ENCODE results near the gene TMEM178A. TPM values are rescaled to one million over a fixed set of nuclear protein-coding genes. Genes with fewer than 3 reads are reported as not detected.
A peak's percentile ranks its signal among the peaks of the same experiment; 100 is the strongest.

Gene TMEM178A
- total and polyA plus RNA-seq, 2 experiments from 2014 or later: 0.32 TPM; not detected in 1

DNA sequence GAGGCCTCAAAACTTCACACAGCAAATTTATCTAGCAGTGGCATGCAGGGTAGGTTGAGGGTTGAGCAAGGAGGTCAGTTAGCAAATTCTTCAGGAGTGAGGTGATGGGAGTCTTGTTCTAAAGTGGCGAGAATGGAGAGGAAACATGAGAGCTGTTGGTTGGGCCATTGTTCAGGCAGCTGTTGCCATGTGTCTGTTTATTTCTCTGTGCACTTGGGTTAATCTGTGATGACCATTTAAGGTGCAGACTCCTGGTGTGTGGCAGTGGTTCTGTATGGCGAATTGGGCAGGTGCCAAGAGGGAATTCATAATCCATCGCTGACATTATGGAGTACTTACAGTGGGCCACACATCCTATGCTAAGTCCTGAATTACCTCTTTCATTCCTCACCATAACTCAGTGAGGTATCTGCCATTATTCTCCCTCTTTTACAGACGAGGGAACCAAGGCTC, 30.4 kb downstream of the TMEM178A start:
- WGBS, 2 experiments (ENCODE audit: low coverage in 1 of 2, low lambda C conversion rate in 2 of 2, missing lambda C conversion rate in 2 of 2): 71 to 84% methylated on average over 4 of the region's 4 CpGs
- H3K4me2 ChIP-seq (ENCODE audit: unreplicated experiment): no peak overlapping the region
- no peaks in the 10 kb centered on the region for H3K27me3 ChIP-seq (replicated peaks; ENCODE audit: insufficient read depth)
- H3K36me3 ChIP-seq (ENCODE audit: low read depth): no peaks in the 10 kb centered on the region
- 0 out of 2 replicates have a peak overlapping the region, but pooled peaks have one; percentile 19 for H3K27ac ChIP-seq
- TF ChIP-seq EZH2phosphoT487 (IDR thresholded peaks at IDR 0.05; ENCODE audit: insufficient read depth, low read depth) (no peak), EZH2 (IDR thresholded peaks at IDR 0.05; ENCODE audit: insufficient read depth, poor library complexity, severe bottlenecking) (no peak)
- H3K4me1 ChIP-seq (ENCODE audit: insufficient read depth): peaks cover 6% of the 10 kb centered on the region; the same call in 1 of the 2 replicates
- in situ Hi-C loops (cut with MboI): no loop called here
- no peak overlapping the region for H3K9ac ChIP-seq
- H3K9me3 ChIP-seq (ENCODE audit: low read depth): peaks cover 6% of the 10 kb centered on the region
- no peaks in the 10 kb centered on the region for H4K20me1 ChIP-seq (ENCODE audit: insufficient read depth)
- H3K4me3 ChIP-seq: no peak overlapping the region
- H3F3A ChIP-seq (ENCODE audit: insufficient read depth): no peaks in the 10 kb centered on the region
- H2AFZ ChIP-seq: no peak overlapping the region
- DNase-seq: peak; percentile 76
- H3K79me2 ChIP-seq (ENCODE audit: insufficient read depth): no peaks in the 10 kb centered on the region
- no peaks in the 10 kb centered on the region for H3K9me2 ChIP-seq (ENCODE audit: insufficient read depth)

DNA sequence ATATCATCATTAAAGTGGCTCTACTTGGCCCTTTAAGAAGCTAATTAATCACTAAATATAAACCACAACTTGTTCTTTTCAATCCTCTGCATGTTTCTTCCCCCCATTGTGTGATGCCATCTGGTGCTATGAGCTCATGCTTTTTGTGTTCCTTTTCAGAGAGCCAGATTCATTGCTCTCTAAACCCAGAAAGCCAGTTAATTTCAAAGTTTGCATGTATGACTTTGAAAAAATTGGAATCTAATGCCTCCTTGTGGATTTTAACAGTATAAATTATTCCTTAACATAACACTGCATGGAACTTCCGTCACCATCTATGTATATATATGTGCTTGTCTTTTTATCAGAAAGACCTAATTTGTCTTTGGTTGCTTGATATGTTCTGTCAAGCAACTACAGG, 31.1 kb downstream of the TMEM178A start:
- no peaks in the 10 kb centered on the region for H3K9me2 ChIP-seq (ENCODE audit: insufficient read depth)
- 0 out of 2 replicates have a peak overlapping the region, but pooled peaks have one; percentile 29 for H2AFZ ChIP-seq
- H3F3A ChIP-seq (ENCODE audit: insufficient read depth): no peaks in the 10 kb centered on the region
- in situ Hi-C loops (cut with MboI): no loop called here
- H3K4me3 ChIP-seq: no peak overlapping the region
- H3K79me2 ChIP-seq (ENCODE audit: insufficient read depth): no peaks in the 10 kb centered on the region
- H3K9me3 ChIP-seq (ENCODE audit: low read depth): peaks cover 6% of the 10 kb centered on the region
- no peak overlapping the region for H3K4me2 ChIP-seq (ENCODE audit: unreplicated experiment)
- H4K20me1 ChIP-seq (ENCODE audit: insufficient read depth): no peaks in the 10 kb centered on the region
- 0 out of 2 replicates have a peak overlapping the region, but pooled peaks have one; percentile 19 for H3K27ac ChIP-seq
- peaks cover 6% of the 10 kb centered on the region; the same call in 1 of the 2 replicates for H3K4me1 ChIP-seq (ENCODE audit: insufficient read depth)
- TF ChIP-seq EZH2 (IDR thresholded peaks at IDR 0.05; ENCODE audit: insufficient read depth, poor library complexity, severe bottlenecking) (no peak), EZH2phosphoT487 (IDR thresholded peaks at IDR 0.05; ENCODE audit: insufficient read depth, low read depth) (no peak)
- H3K27me3 ChIP-seq (replicated peaks; ENCODE audit: insufficient read depth): no peaks in the 10 kb centered on the region
- no peak overlapping the region for H3K9ac ChIP-seq
- peak; percentile 70 for DNase-seq
- 0 to 13% methylated on average over 1 of the region's 1 CpG for WGBS, 2 experiments (ENCODE audit: low coverage in 1 of 2, low lambda C conversion rate in 2 of 2, missing lambda C conversion rate in 2 of 2)
- H3K36me3 ChIP-seq (ENCODE audit: low read depth): no peaks in the 10 kb centered on the region

DNA sequence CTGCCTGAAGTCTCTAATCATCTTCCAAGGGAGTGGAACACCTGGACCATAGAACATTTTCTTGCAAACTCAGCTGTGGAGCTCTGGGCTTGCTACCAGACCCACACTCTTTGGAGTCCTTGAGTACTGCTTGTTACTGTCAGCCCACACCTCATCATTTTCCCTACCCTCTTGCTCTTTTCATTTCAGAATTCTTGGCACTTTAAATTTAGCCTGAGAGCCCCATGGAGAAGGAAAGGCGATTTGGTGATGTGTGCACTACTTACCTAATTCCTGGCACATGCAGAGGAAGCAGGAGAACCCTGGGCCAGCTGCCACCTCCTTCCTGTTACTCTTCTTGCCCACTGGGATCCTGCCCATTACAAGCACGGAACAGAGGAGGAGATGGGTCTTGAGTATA, 31.7 kb downstream of the TMEM178A start:
- TF ChIP-seq EZH2 (IDR thresholded peaks at IDR 0.05; ENCODE audit: insufficient read depth, poor library complexity, severe bottlenecking) (no peak), EZH2phosphoT487 (IDR thresholded peaks at IDR 0.05; ENCODE audit: insufficient read depth, low read depth) (no peak)
- in situ Hi-C loops (cut with MboI): no loop called here
- Histone ChIP-seq H4K20me1 (ENCODE audit: insufficient read depth) (no peaks in the 10 kb centered on the region), H3K79me2 (ENCODE audit: insufficient read depth) (no peaks in the 10 kb centered on the region), H2AFZ (0 out of 2 replicates have a peak overlapping the region, but pooled peaks have one; percentile 29), H3K27ac (no peak overlapping the region), H3K9me3 (ENCODE audit: low read depth) (peaks cover 6% of the 10 kb centered on the region), H3K36me3 (ENCODE audit: low read depth) (no peaks in the 10 kb centered on the region), H3K9ac (no peak overlapping the region), H3K4me2 (ENCODE audit: unreplicated experiment) (no peak overlapping the region), H3K9me2 (ENCODE audit: insufficient read depth) (no peaks in the 10 kb centered on the region), H3K4me3 (no peak overlapping the region), H3K4me1 (ENCODE audit: insufficient read depth) (peaks cover 6% of the 10 kb centered on the region; the same call in 1 of the 2 replicates), H3K27me3 (replicated peaks; ENCODE audit: insufficient read depth) (no peaks in the 10 kb centered on the region), H3F3A (ENCODE audit: insufficient read depth) (no peaks in the 10 kb centered on the region)
- WGBS, 2 experiments (ENCODE audit: low coverage in 1 of 2, low lambda C conversion rate in 2 of 2, missing lambda C conversion rate in 2 of 2): 70 to 78% methylated on average over 2 of the region's 2 CpGs
- no peak for DNase-seq

DNA sequence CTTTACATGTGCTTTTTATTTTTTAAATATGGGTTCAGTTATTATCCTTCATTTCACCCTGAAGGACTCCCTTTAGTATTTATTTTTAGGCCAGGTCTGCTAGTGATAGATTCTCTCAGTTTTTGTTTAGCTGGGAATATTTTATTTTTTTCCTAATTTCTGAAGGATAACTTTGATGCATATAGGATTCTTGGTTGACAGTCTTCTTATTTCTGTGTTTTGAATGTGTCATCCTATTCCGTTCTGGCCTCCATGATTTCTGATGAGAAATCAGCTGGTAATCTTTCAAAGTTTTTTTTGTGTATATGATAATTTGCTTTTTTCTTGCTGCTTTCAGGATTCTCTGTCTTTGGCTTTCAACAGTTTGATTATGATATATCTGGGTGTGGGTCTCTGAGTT, 35.4 kb downstream of the TMEM178A start:
- in situ Hi-C loops (cut with MboI): no loop called here

More for the DNA sequence above, 35.4 kb downstream of the TMEM178A start:
- no peak overlapping the region for H3K4me2 ChIP-seq (ENCODE audit: unreplicated experiment)
- H3K27ac ChIP-seq: no peak overlapping the region
- H3K4me3 ChIP-seq: no peak overlapping the region
- peaks cover 6% of the 10 kb centered on the region; the same call in 1 of the 2 replicates for H3K4me1 ChIP-seq (ENCODE audit: insufficient read depth)
- no peaks in the 10 kb centered on the region for H4K20me1 ChIP-seq (ENCODE audit: insufficient read depth)
- H3K9me2 ChIP-seq (ENCODE audit: insufficient read depth): no peaks in the 10 kb centered on the region
- H3K36me3 ChIP-seq (ENCODE audit: low read depth): no peaks in the 10 kb centered on the region
- H3K79me2 ChIP-seq (ENCODE audit: insufficient read depth): no peaks in the 10 kb centered on the region
- H3K9ac ChIP-seq: no peak overlapping the region
- WGBS, 2 experiments (ENCODE audit: low coverage in 1 of 2, low lambda C conversion rate in 2 of 2, missing lambda C conversion rate in 2 of 2): 76 to 90% methylated on average over 1 of the region's 1 CpG
- peaks cover 6% of the 10 kb centered on the region for H3K9me3 ChIP-seq (ENCODE audit: low read depth)
- no peak for DNase-seq
- H2AFZ ChIP-seq: no peak overlapping the region
- no peaks in the 10 kb centered on the region for H3F3A ChIP-seq (ENCODE audit: insufficient read depth)
- H3K27me3 ChIP-seq (replicated peaks; ENCODE audit: insufficient read depth): no peaks in the 10 kb centered on the region
- no peak for TF ChIP-seq EZH2phosphoT487 (IDR thresholded peaks at IDR 0.05; ENCODE audit: insufficient read depth, low read depth)
- no peak for TF ChIP-seq EZH2 (IDR thresholded peaks at IDR 0.05; ENCODE audit: insufficient read depth, poor library complexity, severe bottlenecking)

Measured in GM23248 (cell line).